ENCODE measurements around the gene CETP. TPM values are rescaled to one million over a fixed set of nuclear protein-coding genes. Genes with fewer than 3 reads are reported as not detected.
"Not testable (repeated sequence)": the region's sequence is repeated elsewhere in the genome, so short reads cannot be mapped to it uniquely, and the experiment has no call there.

CETP gene
- total and polyA plus RNA-seq, 9 of the 15 experiments (the other 6 are each of a cell fraction or from before 2014, with no cell fraction given) = 0.07 to 0.11 TPM; not detected in 7

- TF ChIP-seq BHLHE40 (IDR thresholded peaks at IDR 0.05; ENCODE audit: low read length) = no peak
- TF ChIP-seq GTF2A2 (tag; IDR thresholded peaks at IDR 0.05) = no peak
- no peak for TF ChIP-seq ZNF121 (CRISPR knock-in tag; conservative IDR thresholded peaks at IDR 0.05)
Measured at GRCh38 chr16:56973294-56973689, 11.5 kb downstream of the CETP start (continued).

- H2AFZ ChIP-seq (ENCODE audit: low read depth, low read length); intact Hi-C loops (cut with micrococcal nuclease); H3K9me1 ChIP-seq (ENCODE audit: control insufficient read depth, insufficient read depth, low read length); H3K4me3 ChIP-seq; H3K79me2 ChIP-seq (ENCODE audit: control insufficient read depth, insufficient read depth, low read length); FAIRE-seq; H3K9me3 ChIP-seq (replicated peaks; ENCODE audit: control insufficient read depth, insufficient read depth, low read depth, low read length); H3K27ac ChIP-seq (ENCODE audit: extremely low read depth, low read depth, low read length); CTCF ChIA-PET (ENCODE audit: low intra/inter-chr PET ratio); H3K9ac ChIP-seq (ENCODE audit: insufficient read depth in 1 of 2, low read depth in 2 of 2, low read length in 2 of 2); BruUV-seq (replicated peaks); H3K36me3 ChIP-seq (ENCODE audit: control insufficient read depth, insufficient read depth, low read length); DNase-seq (ENCODE audit: extremely low read depth in 1 of 4, low spot score in 3 of 4); ATAC-seq; H4K20me1 ChIP-seq (replicated peaks; ENCODE audit: control insufficient read depth, insufficient read depth, low read length); H3K4me1 ChIP-seq (replicated peaks in 1 of 2; ENCODE audit: control insufficient read depth in 2 of 2, insufficient read depth in 2 of 2, low read length in 2 of 2); in situ Hi-C loops (cut with MboI); H3K4me2 ChIP-seq (ENCODE audit: insufficient read depth, low read length): not testable (repeated sequence)
- TF ChIP-seq ARID1B (IDR thresholded peaks at IDR 0.05) (peak; percentile 16; the same call in 1 of the 2 replicates), CBFA2T2 (conservative IDR thresholded peaks at IDR 0.05) (peak; percentile 39; the same call in 1 of the 2 replicates), TAL1 (IDR thresholded peaks at IDR 0.05) (peak; percentile 40), TCF3 (CRISPR knock-in tag; IDR thresholded peaks at IDR 0.05) (peak; percentile 27; the same call in 1 of the 2 replicates)
- WGBS (ENCODE audit: insufficient coverage, low coverage, missing lambda C conversion rate) = 0% methylated on average over 7 of the region's 7 CpGs
- H3K27me3 ChIP-seq (ENCODE audit: control insufficient read depth in 2 of 2, insufficient read depth in 2 of 2, low read length in 2 of 2) = peaks cover 32 to 61% of the 10 kb centered on the region in 2 experiments; a peak in 4 of 5 replicates
- POLR2A ChIA-PET = interaction anchor here (1.1 kb wide), 1 partner anchor 33 kb away, joined by 3 read pairs; no protein-coding TSS in a partner anchor
Measured at GRCh38 chr16:56973899-56974298, 12.1 kb downstream of the CETP start.

Measured in K562 (cell line).